ENCODE data around the gene NMNAT3.

The NMNAT3 gene

GRCh38 chr3:139674571-139675260 lies 3.1 kb downstream of the NMNAT3 start:
- DNase-seq = no peak

- DNase-seq = no peak
Measured at GRCh38 chr3:139672884-139673283, 4.9 kb downstream of the NMNAT3 start.

- DNase-seq = no peak
Measured at GRCh38 chr3:139671863-139672646, 5.7 kb downstream of the NMNAT3 start.

- DNase-seq = no peak
Measured at GRCh38 chr3:139671107-139671506, 6.7 kb downstream of the NMNAT3 start.

- DNase-seq = no peak
Measured at GRCh38 chr3:139670196-139670595, 7.6 kb downstream of the NMNAT3 start.

- DNase-seq = no peak
Measured at GRCh38 chr3:139668332-139668731, 9.4 kb downstream of the NMNAT3 start.

- no peak for DNase-seq
Measured at GRCh38 chr3:139664958-139665357, 12.8 kb downstream of the NMNAT3 start.

- no peak for DNase-seq
Measured at GRCh38 chr3:139660269-139660668, 17.5 kb downstream of the NMNAT3 start.

- DNase-seq = no peak
Measured at GRCh38 chr3:139659511-139659910, 18.3 kb downstream of the NMNAT3 start.

- no peak for DNase-seq
Measured at GRCh38 chr3:139657936-139658335, 19.8 kb downstream of the NMNAT3 start.

- no peak for DNase-seq
Measured at GRCh38 chr3:139657434-139657833, 20.3 kb downstream of the NMNAT3 start.

GRCh38 chr3:139655909-139656595 lies 21.7 kb downstream of the NMNAT3 start:
- no peak for DNase-seq

GRCh38 chr3:139654637-139655365 lies 23.0 kb downstream of the NMNAT3 start:
- DNase-seq = no peak

GRCh38 chr3:139653582-139653981 lies 24.2 kb downstream of the NMNAT3 start:
- DNase-seq = no peak

- DNase-seq = no peak
Measured at GRCh38 chr3:139652561-139652960, 25.2 kb downstream of the NMNAT3 start.

GRCh38 chr3:139647866-139648435 lies 29.8 kb downstream of the NMNAT3 start:
- DNase-seq = no peak

- no peak for DNase-seq
Measured at GRCh38 chr3:139646512-139646911, 31.3 kb downstream of the NMNAT3 start.

- DNase-seq = no peak
Measured at GRCh38 chr3:139642996-139643395, 34.8 kb downstream of the NMNAT3 start.

GRCh38 chr3:139640456-139640855 lies 37.3 kb downstream of the NMNAT3 start:
- no peak for DNase-seq

GRCh38 chr3:139639662-139640061 lies 38.1 kb downstream of the NMNAT3 start:
- no peak for DNase-seq

GRCh38 chr3:139638518-139638917 lies 39.3 kb downstream of the NMNAT3 start:
- no peak for DNase-seq

- no peak for DNase-seq
Measured at GRCh38 chr3:139636511-139636910, 41.3 kb downstream of the NMNAT3 start.

- no peak for DNase-seq
Measured at GRCh38 chr3:139634111-139634635, 43.6 kb downstream of the NMNAT3 start.

Data from stimulated activated naive CD4-positive, alpha-beta T cell (primary cell).